Liver (tissue), 5 donors: ENCODE data around the gene GHRHR. TPM values are rescaled to one million over a fixed set of nuclear protein-coding genes. Genes with fewer than 3 reads are reported as not detected.

Experiments
- RAD21 ChIP-seq, 2 donors: IDR thresholded peaks; 2 replicates each; pipeline ENCODE4 v1.6.1; 2016; ENCODE audit warnings: antibody characterized with exemption in 2 of 2, mild to moderate bottlenecking in 2 of 2
- polyA plus RNA-seq, 2 donors: library from polyadenylated mRNA; stranded (reverse) in 1 of 2; unstranded in 1 of 2; fragments of 200-250 nt in 1 of 2; fragments of >200 nt in 1 of 2; fragmentation: Nextera tagmentation in 1 of 2; extraction: Ambion mirVana in 1 of 2; gene quantifications; one replicate each; pipeline versions ENCODE4 v1.2.1 to v1.2.3, GENCODE V29; 2013 to 2015
- total RNA-seq, 2 donors: library from RNA; depleted of rRNA; stranded (reverse); fragments of >200 nt; gene quantifications; one replicate each; pipeline ENCODE4 v1.2.3, GENCODE V29; 2014
- donor health status: healthy.
- donor health status: healthy.
- donor health status: healthy.

Gene GHRHR
- total and polyA plus RNA-seq, 4 donors = 0.46 to 0.50 TPM; not detected in 2

GRCh38 chr7:31028417-31028992 is 64.8 kb downstream of the GHRHR start (continued):
- no peak for TF ChIP-seq RAD21 (IDR thresholded peaks at IDR 0.05)

Other genes with a start within 250 kb of the GHRHR start
- 100 to 1,000 TPM in 1 of 2 donors, under 1 TPM in 1; 0.84 to 130 TPM for gene INMT, start 211.8 kb upstream of the GHRHR start, total RNA-seq
- 10 to 100 TPM; 16.3 to 41.0 TPM for gene INMT, start 211.8 kb upstream of the GHRHR start, polyA plus RNA-seq
- 1 to 10 TPM; 1.8 to 6.1 TPM for gene MINDY4, start 192.5 kb upstream of the GHRHR start, total RNA-seq
- 1 to 10 TPM in 1 of 2 donors, under 1 TPM in 1; 0.93 to 1.9 TPM for gene MINDY4, start 192.5 kb upstream of the GHRHR start, polyA plus RNA-seq
- 10 to 100 TPM; 27.9 to 76.3 TPM for gene AQP1, start 52.1 kb upstream of the GHRHR start, total RNA-seq
- gene AQP1, start 52.1 kb upstream of the GHRHR start, polyA plus RNA-seq = 10 to 100 TPM in 1 of 2 donors, 1 to 10 TPM in 1; 8.9 to 19.1 TPM
- gene ADCYAP1R1, start 88.4 kb downstream of the GHRHR start, total RNA-seq = under 1 TPM; 0.05 to 0.67 TPM
- under 1 TPM in 1 of 2 donors, not detected in 1; 0.12 TPM for gene ADCYAP1R1, start 88.4 kb downstream of the GHRHR start, polyA plus RNA-seq